ENCODE data around the gene CAPN15. TPM values are rescaled to one million over a fixed set of nuclear protein-coding genes. Genes with fewer than 3 reads are reported as not detected.
A peak's percentile ranks its signal among the peaks of the same experiment; 100 is the strongest.

CAPN15 gene
- total RNA-seq, 1 donor: 43.9 TPM

GRCh38 chr16:588889-589657 is 61.6 kb downstream of the CAPN15 start:
- TF ChIP-seq CTCF (IDR thresholded peaks at IDR 0.05; ENCODE audit: insufficient read depth, low read length): no peak
- DNase-seq (ENCODE audit: low read depth): peak; percentile 95

GRCh38 chr16:589658-590187 is 62.2 kb downstream of the CAPN15 start, which contains the start of gene RAB40C:
Gene RAB40C (plus strand): TSS chr16:590066. CDS start chr16:590292, 226 bp downstream.
- DNase-seq (ENCODE audit: low read depth): peak; percentile 98
- H3K4me3 ChIP-seq (ENCODE audit: low read depth, low read length): peak within 1 kb of the TSS; percentile 91
- TF ChIP-seq CTCF (IDR thresholded peaks at IDR 0.05; ENCODE audit: insufficient read depth, low read length): no peak

More at GRCh38 chr16:588889-589657, 61.6 kb downstream of the CAPN15 start:
- H3K4me3 ChIP-seq (ENCODE audit: low read depth, low read length): peak overlapping the region; percentile 84

- DNase-seq (ENCODE audit: low read depth): peak; percentile 35
- H3K4me3 ChIP-seq (ENCODE audit: low read depth, low read length): peak overlapping the region; percentile 91
- TF ChIP-seq CTCF (IDR thresholded peaks at IDR 0.05; ENCODE audit: insufficient read depth, low read length): no peak
Measured at GRCh38 chr16:590188-590814, 62.8 kb downstream of the CAPN15 start.

GRCh38 chr16:590815-591200 is 63.3 kb downstream of the CAPN15 start:
- H3K4me3 ChIP-seq (ENCODE audit: low read depth, low read length): peak overlapping the region; percentile 91
- no peak for DNase-seq (ENCODE audit: low read depth)
- TF ChIP-seq CTCF (IDR thresholded peaks at IDR 0.05; ENCODE audit: insufficient read depth, low read length): no peak

GRCh38 chr16:591231-591630 is 63.7 kb downstream of the CAPN15 start:
- H3K4me3 ChIP-seq (ENCODE audit: low read depth, low read length): peak overlapping the region; percentile 91
- TF ChIP-seq CTCF (IDR thresholded peaks at IDR 0.05; ENCODE audit: insufficient read depth, low read length): no peak
- no peak for DNase-seq (ENCODE audit: low read depth)

GRCh38 chr16:591892-592517 is 64.5 kb downstream of the CAPN15 start:
- no peak for TF ChIP-seq CTCF (IDR thresholded peaks at IDR 0.05; ENCODE audit: insufficient read depth, low read length)
- H3K4me3 ChIP-seq (ENCODE audit: low read depth, low read length): no peak overlapping the region
- no peak for DNase-seq (ENCODE audit: low read depth)
